Epithelial cell of proximal tubule (primary cell): ENCODE data around the gene CKS2. TPM values are rescaled to one million over a fixed set of nuclear protein-coding genes. Genes with fewer than 3 reads are reported as not detected.
A peak's percentile ranks its signal among the peaks of the same experiment; 100 is the strongest.

Experiments used
- DNase-seq: peaks from one replicate; pipeline ENCODE4 v3.0.0-alpha.2; 2011; ENCODE audit warnings: low read depth
- H3K4me3 ChIP-seq: 2 replicates; pipeline ENCODE4 v1.5.1; 2011; ENCODE audit warnings: low read depth, mild to moderate bottlenecking, low read length
- CTCF ChIP-seq: conservative IDR thresholded peaks from 2 replicates; pipeline ENCODE4 v1.5.1; 2012; ENCODE audit warnings: low read depth, mild to moderate bottlenecking, low read length
- total RNA-seq: library from RNA; depleted of rRNA; stranded (reverse); fragments of >200 nt; gene quantifications from 2 replicates; pipeline ENCODE4 v1.2.3, GENCODE V29; 2015

Gene CKS2
- total RNA-seq, 1 donor from 2014 or later = 414 TPM

GRCh38 chr9:89312222-89312571 lies 1.2 kb downstream of the CKS2 start:
- H3K4me3 ChIP-seq = peak overlapping the region; percentile 82
- no peak for TF ChIP-seq CTCF
- no peak for DNase-seq

GRCh38 chr9:89313842-89314241 lies 2.8 kb downstream of the CKS2 start:
- no peak for DNase-seq
- H3K4me3 ChIP-seq = peak overlapping the region; percentile 82
- no peak for TF ChIP-seq CTCF

- no peak for DNase-seq
- TF ChIP-seq CTCF = no peak
- H3K4me3 ChIP-seq = peak overlapping the region; percentile 82
Measured at GRCh38 chr9:89314955-89315354, 4.0 kb downstream of the CKS2 start.

- no peak for DNase-seq
- TF ChIP-seq CTCF = no peak
- no peak overlapping the region for H3K4me3 ChIP-seq
Measured at GRCh38 chr9:89315482-89315881, 4.5 kb downstream of the CKS2 start.

- peak overlapping the region; percentile 72 for H3K4me3 ChIP-seq
- DNase-seq = no peak
- no peak for TF ChIP-seq CTCF
Measured at GRCh38 chr9:89317282-89317681, 6.3 kb downstream of the CKS2 start.

- DNase-seq = peak; percentile 83
- no peak for TF ChIP-seq CTCF
- peak within 1 kb of the TSS; percentile 72 for H3K4me3 ChIP-seq
Measured at GRCh38 chr9:89318123-89319014, 7.4 kb downstream of the CKS2 start, which contains the start of gene SECISBP2. TSS of gene SECISBP2 (plus strand) at chr9:89318500. CDS start at chr9:89318577, 77 bp downstream.
